HepG2 (cell line): ENCODE measurements around the gene PARS2. TPM values are rescaled to one million over a fixed set of nuclear protein-coding genes. Genes with fewer than 3 reads are reported as not detected.
"Not testable (repeated sequence)": the region's sequence is repeated elsewhere in the genome, so short reads cannot be mapped to it uniquely, and the experiment has no call there.

ENCODE experiments used
- ATAC-seq: fragments of 200-7000 bp; cut with Tn5 transposase; 3 replicates; pipeline ENCODE4 v1.9.1; 2020; ENCODE audit warnings: mild to moderate bottlenecking, moderate library complexity
- BruUV-seq: library from RNA; stranded (reverse); fragments of 400-500 nt; replicated peaks from 2 replicates; lab custom pipeline; 2021; lab: Mats Ljungman, UMichigan
- CTCF ChIA-PET: fragments of 300-600 bp; formaldehyde crosslinking; extraction: SDS; loops from one replicate; lab custom pipeline; 2021; ENCODE audit warnings: low total read pairs, inconsistent platforms, low intra/inter-chr PET ratio; lab: Yijun Ruan, JAX
- POLR2A ChIA-PET: fragments of 350-600 bp; sonication (Branson Sonifier 250); formaldehyde crosslinking; loops from one replicate; lab custom pipeline; 2020; ENCODE audit warnings: antibody characterized with exemption, inconsistent platforms; lab: Yijun Ruan, JAX
- DNase-seq: peaks from one replicate; pipeline ENCODE4 v3.0.0-alpha.2; 2015; ENCODE audit warnings: low spot score
- FAIRE-seq: peaks from 3 replicates; lab custom pipeline; 2011; peaks lifted over from hg19 to GRCh38; lab: Jason Lieb, UNC
- H2AFZ ChIP-seq: one replicate; pipeline ENCODE4 v1.6.1; 2011; ENCODE audit warnings: low read length, inconsistent platforms
- H3K27ac ChIP-seq: fragments of 300-600 bp; 3 replicates; pipeline ENCODE4 v1.8.0; 2011; ENCODE audit warnings: mixed run types, mild to moderate bottlenecking, mixed read lengths, low read length, inconsistent platforms; ENCODE audit not compliant: insufficient read depth; ENCODE audit errors: extremely low read length
- H3K27me3 ChIP-seq, 2 experiments: fragments of 200-600 bp in 1 of 2; 2 replicates in 1 of 2; 3 replicates in 1 of 2; pipeline versions ENCODE4 v1.6.0 to v1.8.0; 2011; ENCODE audit warnings: low read length in 2 of 2, mild to moderate bottlenecking in 2 of 2, moderate library complexity in 2 of 2, inconsistent platforms in 1 of 2; ENCODE audit not compliant: insufficient read depth in 2 of 2, control insufficient read depth in 1 of 2
- H3K36me3 ChIP-seq, 2 experiments: fragments of 200-600 bp in 1 of 2; replicated peaks in 1 of 2; 2 replicates in 1 of 2; 3 replicates in 1 of 2; pipeline versions ENCODE4 v1.5.1 to v1.8.0; 2011; ENCODE audit warnings: low read length in 2 of 2, inconsistent platforms in 1 of 2; ENCODE audit not compliant: insufficient read depth in 2 of 2, control insufficient read depth in 1 of 2
- H3K4me1 ChIP-seq: 2 replicates; pipeline ENCODE4 v1.5.1; 2012; ENCODE audit warnings: low read length, inconsistent platforms; ENCODE audit not compliant: insufficient read depth
- H3K4me2 ChIP-seq: 2 replicates; pipeline ENCODE4 v1.6.0; 2011; ENCODE audit warnings: low read depth, low read length, inconsistent platforms
- H3K4me3 ChIP-seq, 3 experiments: fragments of 200-600 bp in 1 of 3; sonication (generic), shearing (Covaris generic) in 1 of 3; replicated peaks in 1 of 3; 2 replicates each; pipeline ENCODE4 v1.5.1; 2011 to 2016; ENCODE audit warnings: low read length in 3 of 3, inconsistent platforms in 2 of 3, low read depth in 2 of 3, mild to moderate bottlenecking in 2 of 3, control low read depth in 1 of 3, mixed read lengths in 1 of 3; ENCODE audit not compliant: insufficient read depth in 1 of 3
- H3K79me2 ChIP-seq: one replicate; pipeline ENCODE4 v1.6.1; 2011; ENCODE audit warnings: low read length, inconsistent platforms; ENCODE audit not compliant: insufficient read depth
- H3K9ac ChIP-seq: 2 replicates; pipeline ENCODE4 v1.6.0; 2011; ENCODE audit warnings: mild to moderate bottlenecking, low read depth, low read length, inconsistent platforms; ENCODE audit not compliant: insufficient read depth
- H3K9me3 ChIP-seq: 2 replicates; pipeline ENCODE4 v1.5.1; 2012; ENCODE audit warnings: mild to moderate bottlenecking, low read length
- H4K20me1 ChIP-seq: 2 replicates; pipeline ENCODE4 v1.6.0; 2011; ENCODE audit warnings: inconsistent platforms, mild to moderate bottlenecking, low read length, moderate library complexity; ENCODE audit not compliant: insufficient read depth
- DNMT1 ChIP-seq: sonication (generic); formaldehyde crosslinking; IDR thresholded peaks from 2 replicates; pipeline ENCODE4 v1.5.1; 2020; ENCODE audit warnings: mild to moderate bottlenecking, missing genetic modification reagents
- FOSL2 ChIP-seq: sonication (generic); formaldehyde crosslinking; IDR thresholded peaks from 2 replicates; pipeline ENCODE4 v1.4.0; 2020; ENCODE audit warnings: missing genetic modification reagents
- FOXA1 ChIP-seq, 2 experiments: fragments of 450-650 bp in 1 of 2; sonication (generic) in 1 of 2; formaldehyde crosslinking in 1 of 2; IDR thresholded peaks; 2 replicates each; pipeline versions ENCODE4 v1.4.0 to v1.6.1; 2016 to 2020; ENCODE audit warnings: missing genetic modification reagents in 1 of 2
- MAFF ChIP-seq: IDR thresholded peaks from 2 replicates; pipeline ENCODE4 v1.6.1; 2011; ENCODE audit warnings: low read depth, low read length, improper control_type of control experiment
- NPAS2 ChIP-seq: sonication (generic); formaldehyde crosslinking; IDR thresholded peaks from 2 replicates; pipeline ENCODE4 v1.8.0; 2022; ENCODE audit warnings: mild to moderate bottlenecking, missing genetic modification reagents, borderline replicate concordance
- TARDBP ChIP-seq: sonication (generic); formaldehyde crosslinking; IDR thresholded peaks from 2 replicates; pipeline ENCODE4 v1.8.0; 2022; ENCODE audit warnings: mild to moderate bottlenecking, missing genetic modification reagents
- THYN1 ChIP-seq: sonication (generic); formaldehyde crosslinking; IDR thresholded peaks from 2 replicates; pipeline ENCODE4 v1.8.1; 2023; ENCODE audit warnings: low read depth, mild to moderate bottlenecking, moderate library complexity, missing genetic modification reagents, borderline replicate concordance
- ZNF138 ChIP-seq: sonication (generic); formaldehyde crosslinking; IDR thresholded peaks from 2 replicates; pipeline ENCODE4 v1.5.0; 2020; ENCODE audit warnings: mild to moderate bottlenecking, low read depth, missing genetic modification reagents
- ZNF20 ChIP-seq: sonication (generic); formaldehyde crosslinking; IDR thresholded peaks from 2 replicates; pipeline ENCODE4 v1.4.0; 2020; ENCODE audit warnings: mild to moderate bottlenecking, moderate library complexity, missing genetic modification reagents
- ZNF484 ChIP-seq: sonication (generic); formaldehyde crosslinking; IDR thresholded peaks from 2 replicates; pipeline ENCODE4 v1.5.1; 2020; ENCODE audit warnings: mild to moderate bottlenecking, low read depth, missing genetic modification reagents, borderline replicate concordance
- ZSCAN9 ChIP-seq: IDR thresholded peaks from 2 replicates; pipeline ENCODE4 v1.6.1; 2016; ENCODE audit warnings: borderline replicate concordance
- WGBS: methylation state at CpG from one replicate; pipeline ENCODE4 v1.1.6; 2017; ENCODE audit warnings: low lambda C conversion rate; 5-methylcytosine and 5-hydroxymethylcytosine counted together
- in situ Hi-C: cut with HindIII; loops from 2 replicates; pipeline ENCODE4 v1.10.0; 2017; ENCODE audit warnings: low pct_unique_long_range_greater_than_20kb; ENCODE audit not compliant: extremely low pct_ligation_motif_present
- intact Hi-C: fragments of 100-400 bp; cut with micrococcal nuclease; formaldehyde crosslinking; loops from one replicate; pipeline ENCODE4 v1.10.0; 2022; ENCODE audit not compliant: unreplicated experiment
- polyA plus RNA-seq, 8 experiments: library from polyadenylated mRNA; depleted of rRNA in 3 of 8; stranded (reverse) in 7 of 8; unstranded in 1 of 8; fragments of >200 nt; fragmentation: Illumina TruSeq in 4 of 8; extraction: Trizol in 4 of 8; gene quantifications; 2 replicates each; pipeline versions ENCODE4 v1.2.1 to v1.2.3, GENCODE V29; 2011 to 2016; ENCODE audit warnings: low read depth in 4 of 8, missing spikeins in 1 of 8, mixed read lengths in 1 of 8; ENCODE audit not compliant: insufficient read depth in 1 of 8
- total RNA-seq, 5 experiments: library from RNA; depleted of rRNA; stranded (reverse); fragments of >200 nt; fragmentation: Illumina TruSeq; extraction: Trizol; gene quantifications; 2 replicates each; pipeline ENCODE4 v1.2.3, GENCODE V29; 2016; ENCODE audit warnings: low read depth in 1 of 5

The PARS2 gene
- total and polyA plus RNA-seq, 2 of the 13 experiments (the other 11 are each of a cell fraction or from before 2014, with no cell fraction given): 2.4 to 4.6 TPM

- no peak overlapping the region for H3K27ac ChIP-seq
- CTCF ChIA-PET: no interaction called here
- no peak overlapping the region for H3K4me2 ChIP-seq
- no peak for FAIRE-seq
- H3K36me3 ChIP-seq: no peaks in the 10 kb centered on the region
- no peaks in the 10 kb centered on the region; a peak in 1 of 5 replicates for H3K27me3 ChIP-seq
- BruUV-seq: no TSS peak
- H3K4me3 ChIP-seq: no peak overlapping the region
- H3K79me2 ChIP-seq: no peaks in the 10 kb centered on the region
- TF ChIP-seq NPAS2 (CRISPR knock-in tag): no peak
- no peak for TF ChIP-seq ZNF484 (CRISPR knock-in tag)
- TF ChIP-seq FOXA1 (IDR thresholded peaks at IDR 0.05): no peak
- TF ChIP-seq FOXA1 (CRISPR knock-in tag; IDR thresholded peaks at IDR 0.05): no peak
- no peak for TF ChIP-seq ZSCAN9 (CRISPR knock-in tag)
- TF ChIP-seq THYN1 (CRISPR knock-in tag): no peak
- TF ChIP-seq TARDBP: no peak
- no peak for TF ChIP-seq ZNF138
- TF ChIP-seq MAFF: no peak
- no peak for TF ChIP-seq ZNF20 (CRISPR knock-in tag)
- no peak for TF ChIP-seq DNMT1 (CRISPR knock-in tag)
- no peak for TF ChIP-seq FOSL2 (CRISPR knock-in tag)
- no peak for DNase-seq
- WGBS: 10% methylated on average over 2 of the region's 4 CpGs
- in situ Hi-C loops: no loop called here
- no peak overlapping the region for H3K9ac ChIP-seq
- H4K20me1 ChIP-seq: no peaks in the 10 kb centered on the region
- peaks cover 6% of the 10 kb centered on the region; the same call in 1 of the 2 replicates for H3K4me1 ChIP-seq
- no peak for ATAC-seq
- no peaks in the 10 kb centered on the region for H3K9me3 ChIP-seq
- POLR2A ChIA-PET: no interaction called here
- H2AFZ ChIP-seq: no peak overlapping the region
- intact Hi-C loops: no loop called here
These were observed 12.7 kb upstream of the PARS2 start for GRCh38 chr1:54777011-54777410.

DNA sequence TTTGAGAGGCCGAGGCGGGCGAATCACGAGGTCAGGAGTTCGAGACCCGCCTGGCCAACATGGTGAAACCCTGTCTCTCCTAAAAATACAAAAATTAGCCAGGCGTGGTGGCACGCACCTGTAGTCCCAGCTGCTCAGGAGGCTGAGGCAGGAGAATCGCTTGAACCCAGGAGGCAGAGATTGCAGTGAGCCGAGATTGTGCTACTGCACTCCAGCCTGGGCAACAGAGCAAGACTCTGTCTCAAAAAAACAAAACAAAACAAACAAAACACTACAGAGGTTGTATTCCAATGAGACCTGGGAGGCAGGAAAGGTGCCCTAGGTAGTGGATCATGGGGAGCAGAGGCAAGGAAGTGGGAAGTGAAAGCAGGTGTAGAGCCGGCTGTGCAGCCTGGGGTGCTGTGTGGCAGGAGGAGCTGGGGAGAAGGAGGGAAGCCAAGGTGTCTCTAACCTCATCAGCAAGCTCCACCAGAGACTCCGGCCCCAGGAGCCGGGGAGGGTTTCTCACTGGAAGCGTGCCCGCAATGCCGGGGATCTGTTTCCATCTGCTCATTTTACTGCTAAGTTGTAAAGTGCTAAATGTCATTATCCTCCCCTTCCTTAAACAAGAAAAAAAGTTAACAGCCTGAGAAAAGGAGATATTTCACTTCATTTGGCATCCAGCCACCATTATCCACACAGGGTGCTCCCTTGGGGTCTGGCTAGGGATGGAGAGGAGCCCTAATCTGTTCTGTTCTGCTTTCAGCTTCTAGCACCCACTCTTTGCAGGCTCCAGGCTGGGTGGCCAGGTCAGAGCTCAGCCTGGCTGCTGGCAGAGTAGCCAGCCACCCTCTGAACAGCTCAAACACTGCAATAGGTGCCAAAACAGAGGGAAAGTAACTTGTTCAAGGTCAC is 11.8 kb upstream of the PARS2 start:
- BruUV-seq, in situ Hi-C loops, H3K36me3 ChIP-seq, H3K79me2 ChIP-seq, H3K9ac ChIP-seq, H2AFZ ChIP-seq, H4K20me1 ChIP-seq, POLR2A ChIA-PET, H3K9me3 ChIP-seq, intact Hi-C loops, H3K27ac ChIP-seq, H3K27me3 ChIP-seq, DNase-seq, FAIRE-seq, CTCF ChIA-PET, H3K4me2 ChIP-seq, H3K4me3 ChIP-seq, H3K4me1 ChIP-seq, ATAC-seq: not testable (repeated sequence)
- WGBS: 58% methylated on average over 16 of the region's 16 CpGs
